SK-N-SH (cell line): Measurements from ENCODE around the gene TMEM87B. TPM values are rescaled to one million over a fixed set of nuclear protein-coding genes. Genes with fewer than 3 reads are reported as not detected.
"Not testable (repeated sequence)": the region's sequence is repeated elsewhere in the genome, so short reads cannot be mapped to it uniquely, and the experiment has no call there.

Experiments used
- CTCF ChIA-PET: fragments of 300-600, 350-600 bp; formaldehyde crosslinking; extraction: SDS; loops from one replicate; lab custom pipeline; 2021; lab: Yijun Ruan, JAX
- POLR2A ChIA-PET: fragments of 350-600 bp; sonication (Branson Sonifier 250); formaldehyde crosslinking; extraction: SDS; loops from one replicate; lab custom pipeline; 2020; ENCODE audit warnings: antibody characterized with exemption, inconsistent platforms; lab: Yijun Ruan, JAX
- DNase-seq: peaks from one replicate; pipeline ENCODE4 v3.0.0; 2012
- H2AFZ ChIP-seq: fragments of 200-600 bp; sonication (generic); 2 replicates; pipeline ENCODE4 v1.8.1; 2016; ENCODE audit warnings: antibody characterized with exemption, mild to moderate bottlenecking, low read depth
- H3F3A ChIP-seq: fragments of 200-600 bp; sonication (generic); replicated peaks from 2 replicates; pipeline ENCODE3; 2016; ENCODE audit warnings: antibody characterized with exemption, mild to moderate bottlenecking; ENCODE audit not compliant: insufficient read depth
- H3K27ac ChIP-seq, 2 experiments: fragments of 200-500 bp in 1 of 2; fragments of 200-600 bp in 1 of 2; sonication (Bioruptor generic) in 1 of 2; sonication (generic), shearing (Covaris generic) in 1 of 2; 2 replicates each; pipeline versions ENCODE4 v1.5.1 to v1.6.1; 2014 to 2016; ENCODE audit warnings: low read depth in 2 of 2, inconsistent platforms in 1 of 2, low read length in 1 of 2, mild to moderate bottlenecking in 1 of 2, mixed read lengths in 1 of 2
- H3K27me3 ChIP-seq: fragments of 200-600 bp; sonication (generic), shearing (Covaris generic); 2 replicates; pipeline ENCODE4 v1.6.1; 2016; ENCODE audit warnings: mixed run types; ENCODE audit not compliant: insufficient read depth
- H3K36me3 ChIP-seq, 2 experiments: fragments of 200-500 bp in 1 of 2; fragments of 200-600 bp in 1 of 2; sonication (Bioruptor generic) in 1 of 2; sonication (generic) in 1 of 2; replicated peaks in 1 of 2; 2 replicates each; pipeline versions ENCODE3 to v1.5.1; 2014 to 2016; ENCODE audit warnings: low read length in 1 of 2, mild to moderate bottlenecking in 1 of 2; ENCODE audit not compliant: insufficient read depth in 2 of 2, control insufficient read depth in 1 of 2
- H3K4me1 ChIP-seq, 2 experiments: fragments of 200-500 bp in 1 of 2; fragments of 200-600 bp in 1 of 2; sonication (Bioruptor generic) in 1 of 2; sonication (generic), shearing (Covaris generic) in 1 of 2; 2 replicates each; pipeline versions ENCODE4 v1.5.1 to v1.6.1; 2014 to 2016; ENCODE audit warnings: low read depth in 1 of 2, low read length in 1 of 2, mixed run types in 1 of 2; ENCODE audit not compliant: insufficient read depth in 2 of 2, control insufficient read depth in 1 of 2
- H3K4me2 ChIP-seq: fragments of 200-600 bp; sonication (generic), shearing (Covaris generic); 2 replicates; pipeline ENCODE4 v1.6.1; 2017; ENCODE audit warnings: mixed run types
- H3K4me3 ChIP-seq, 2 experiments: fragments of 200-500 bp in 1 of 2; fragments of 200-600 bp in 1 of 2; sonication (Bioruptor generic) in 1 of 2; sonication (generic), shearing (Covaris generic) in 1 of 2; 2 replicates each; pipeline versions ENCODE4 v1.5.1 to v1.8.1; 2014 to 2016; ENCODE audit warnings: low read depth in 2 of 2, inconsistent platforms in 1 of 2, low read length in 1 of 2, mild to moderate bottlenecking in 1 of 2, mixed read lengths in 1 of 2, moderate library complexity in 1 of 2
- H3K79me2 ChIP-seq: fragments of 200-600 bp; sonication (generic); 2 replicates; pipeline ENCODE4 v1.8.1; 2017; ENCODE audit warnings: mild to moderate bottlenecking; ENCODE audit not compliant: insufficient read depth
- H3K9ac ChIP-seq: fragments of 200-600 bp; sonication (generic); 2 replicates; pipeline ENCODE4 v1.6.1; 2017; ENCODE audit warnings: mixed run types
- H3K9me2 ChIP-seq: fragments of 200-600 bp; sonication (generic); 2 replicates; pipeline ENCODE4 v1.6.1; 2017; ENCODE audit warnings: mixed run types
- H3K9me3 ChIP-seq: fragments of 200-600 bp; sonication (generic); 2 replicates; pipeline ENCODE4 v1.6.1; 2017; ENCODE audit warnings: mixed run types, mild to moderate bottlenecking, moderate library complexity
- H4K20me1 ChIP-seq: fragments of 200-600 bp; sonication (generic); 2 replicates; pipeline ENCODE4 v1.6.1; 2017; ENCODE audit warnings: mild to moderate bottlenecking, mixed run types; ENCODE audit not compliant: insufficient read depth
- CHD2 ChIP-seq: fragments of 150-350 bp; IDR thresholded peaks from 2 replicates; pipeline ENCODE4 v1.6.1; 2018; ENCODE audit warnings: low read length; ENCODE audit not compliant: partially characterized antibody
- CTCF ChIP-seq: fragments of 200-600 bp; sonication (generic); IDR thresholded peaks from 2 replicates; pipeline ENCODE4 v1.6.1; 2017; ENCODE audit warnings: antibody characterized with exemption, mild to moderate bottlenecking, moderate library complexity
- GABPA ChIP-seq: IDR thresholded peaks from 2 replicates; pipeline ENCODE4 v1.4.0; 2012; ENCODE audit warnings: low read depth, mild to moderate bottlenecking
- JUND ChIP-seq: IDR thresholded peaks from 2 replicates; pipeline ENCODE4 v1.4.0; 2012
- MXI1 ChIP-seq: IDR thresholded peaks from 2 replicates; pipeline ENCODE4 v1.6.1; 2012; ENCODE audit warnings: mild to moderate bottlenecking, low read depth, low read length, improper control_type of control experiment
- NFIC ChIP-seq: IDR thresholded peaks from 2 replicates; pipeline ENCODE4 v1.4.0; 2012; ENCODE audit warnings: borderline replicate concordance
- NRF1 ChIP-seq: IDR thresholded peaks from 2 replicates; pipeline ENCODE4 v1.6.1; 2012; ENCODE audit warnings: low read depth, mild to moderate bottlenecking, low read length
- POLR2AphosphoS5 ChIP-seq: IDR thresholded peaks from 2 replicates; pipeline ENCODE4 v1.6.1; 2012; ENCODE audit warnings: low read depth, low read length
- RCOR1 ChIP-seq: fragments of 150-350 bp; IDR thresholded peaks from 2 replicates; pipeline ENCODE4 v1.6.1; 2017; ENCODE audit warnings: antibody characterized with exemption, low read length
- RFX5 ChIP-seq: IDR thresholded peaks from 2 replicates; pipeline ENCODE4 v1.6.1; 2012; ENCODE audit warnings: mild to moderate bottlenecking, improper control_type of control experiment, low read length
- RXRA ChIP-seq: IDR thresholded peaks from 2 replicates; pipeline ENCODE4 v1.4.0; 2012; ENCODE audit warnings: low read depth, mild to moderate bottlenecking, borderline replicate concordance
- SIN3A ChIP-seq: IDR thresholded peaks from 2 replicates; pipeline ENCODE4 v1.6.1; 2012; ENCODE audit warnings: low read depth, mild to moderate bottlenecking, low read length, moderate library complexity, borderline replicate concordance
- SMC3 ChIP-seq: IDR thresholded peaks from 2 replicates; pipeline ENCODE4 v1.6.1; 2012; ENCODE audit warnings: low read depth, low read length, improper control_type of control experiment
- TAF1 ChIP-seq: IDR thresholded peaks from 2 replicates; pipeline ENCODE4 v1.6.1; 2012; ENCODE audit warnings: low read depth, mild to moderate bottlenecking, low read length, moderate library complexity, borderline replicate concordance
- TEAD4 ChIP-seq: IDR thresholded peaks from 2 replicates; pipeline ENCODE4 v1.4.0; 2012; ENCODE audit warnings: mild to moderate bottlenecking, borderline replicate concordance; ENCODE audit not compliant: insufficient read depth
- USF1 ChIP-seq: IDR thresholded peaks from 2 replicates; pipeline ENCODE4 v1.4.0; 2012; ENCODE audit warnings: low read depth, borderline replicate concordance
- USF2 ChIP-seq: fragments of 150-350 bp; IDR thresholded peaks from 2 replicates; pipeline ENCODE4 v1.6.1; 2017; ENCODE audit warnings: antibody characterized with exemption, low read length, low read depth, borderline replicate concordance
- YY1 ChIP-seq: IDR thresholded peaks from 2 replicates; pipeline ENCODE4 v1.4.0; 2012; ENCODE audit warnings: low read depth, mild to moderate bottlenecking
- ZBTB33 ChIP-seq: IDR thresholded peaks from 2 replicates; pipeline ENCODE4 v1.4.0; 2012; ENCODE audit warnings: low read depth, borderline replicate concordance
- WGBS: methylation state at CpG from one replicate; pipeline ENCODE4 v1.1.6; 2017; ENCODE audit warnings: low lambda C conversion rate; 5-methylcytosine and 5-hydroxymethylcytosine counted together
- polyA plus RNA-seq, 3 experiments: library from polyadenylated mRNA; depleted of rRNA; stranded (reverse); fragments of >200 nt; gene quantifications; 2 replicates each; pipeline ENCODE4 v1.2.3, GENCODE V29; 2012

TMEM87B gene
- polyA plus RNA-seq, 1 of the 3 experiments (the other 2 are of a cell fraction) = 7.9 TPM

- H3K9ac ChIP-seq = no peak overlapping the region
- no peak overlapping the region for H2AFZ ChIP-seq
- no peak overlapping the region for H3K27ac ChIP-seq
- CTCF ChIA-PET = no interaction called here
- H3K4me1 ChIP-seq = peaks cover 7 to 11% of the 10 kb centered on the region in 2 experiments; a peak in 3 of 4 replicates
- no peaks in the 10 kb centered on the region for H3K79me2 ChIP-seq
- H3K36me3 ChIP-seq = no peaks in the 10 kb centered on the region
- no peaks in the 10 kb centered on the region for H3K27me3 ChIP-seq
- POLR2A ChIA-PET = no interaction called here
- H3K4me2 ChIP-seq = no peak overlapping the region
- peaks cover 23% of the 10 kb centered on the region for H3F3A ChIP-seq
- H3K4me3 ChIP-seq = no peak overlapping the region
- WGBS = 70% methylated on average over 1 of the region's 1 CpG
- no peaks in the 10 kb centered on the region for H3K9me3 ChIP-seq
- no peaks in the 10 kb centered on the region; the same call in 1 of the 2 replicates for H4K20me1 ChIP-seq
- H3K9me2 ChIP-seq = no peaks in the 10 kb centered on the region
- no peak for DNase-seq
- TF ChIP-seq TEAD4 = no peak
- no peak for TF ChIP-seq SIN3A
- TF ChIP-seq SMC3 = no peak
- no peak for TF ChIP-seq NRF1
- no peak for TF ChIP-seq YY1
- no peak for TF ChIP-seq CTCF
- TF ChIP-seq NFIC = no peak
- no peak for TF ChIP-seq USF2
- no peak for TF ChIP-seq JUND
- TF ChIP-seq MXI1 = no peak
- TF ChIP-seq POLR2AphosphoS5 = no peak
- no peak for TF ChIP-seq RXRA
- no peak for TF ChIP-seq GABPA
- no peak for TF ChIP-seq RFX5
- no peak for TF ChIP-seq USF1
- TF ChIP-seq ZBTB33 = no peak
- TF ChIP-seq TAF1 = no peak
- no peak for TF ChIP-seq RCOR1
- no peak for TF ChIP-seq CHD2
These were observed 19.3 kb upstream of the TMEM87B start for GRCh38 chr2:112035786-112036185.

- POLR2A ChIA-PET, H3K36me3 ChIP-seq, H3K27ac ChIP-seq, H4K20me1 ChIP-seq, H3K9me3 ChIP-seq, H3K4me3 ChIP-seq, H3K4me1 ChIP-seq, H2AFZ ChIP-seq, H3K9ac ChIP-seq, DNase-seq, H3K27me3 ChIP-seq, H3K9me2 ChIP-seq, H3F3A ChIP-seq, H3K79me2 ChIP-seq, H3K4me2 ChIP-seq: not testable (repeated sequence)
- CTCF ChIA-PET = interaction anchor here (1.5 kb wide), 1 partner anchor 152 kb away, joined by 3 read pairs; no protein-coding TSS in a partner anchor
- 62% methylated on average over 11 of the region's 12 CpGs for WGBS
These were observed 15.5 kb upstream of the TMEM87B start for GRCh38 chr2:112039556-112039955.

- H3K9me3 ChIP-seq, H3K27ac ChIP-seq, H3K9ac ChIP-seq, H3K4me1 ChIP-seq, H3F3A ChIP-seq, H3K79me2 ChIP-seq, H3K27me3 ChIP-seq, H2AFZ ChIP-seq, H3K4me3 ChIP-seq, H3K36me3 ChIP-seq, POLR2A ChIA-PET, H3K9me2 ChIP-seq, DNase-seq, H3K4me2 ChIP-seq, H4K20me1 ChIP-seq: not testable (repeated sequence)
- CTCF ChIA-PET = interaction anchor here (1.5 kb wide), 1 partner anchor 152 kb away, joined by 3 read pairs; no protein-coding TSS in a partner anchor
- WGBS = 92% methylated on average over 2 of the region's 2 CpGs
These were observed 15.0 kb upstream of the TMEM87B start for GRCh38 chr2:112040066-112040465.
